Common myeloid progenitor, CD34-positive (primary cell): ENCODE data around the gene DIMT1.
A peak's percentile ranks its signal among the peaks of the same experiment; 100 is the strongest.

Experiments
- CTCF ChIA-PET: fragments of 350-600 bp; sonication (Branson Sonifier 250); formaldehyde crosslinking; loops from one replicate; lab custom pipeline; 2021; ENCODE audit warnings: antibody characterized with exemption; lab: Charles Lee
- POLR2A ChIA-PET: fragments of 350-600 bp; sonication (Branson Sonifier 250); formaldehyde crosslinking; loops from one replicate; lab custom pipeline; 2021; ENCODE audit warnings: antibody characterized with exemption; lab: Charles Lee
- DNase-seq, 3 donors: peaks; one replicate each; pipeline versions ENCODE4 v3.0.0 to v3.0.0-alpha.2; 2013
- H3K27ac ChIP-seq, 2 experiments: 1 replicate in 1 of 2; 2 replicates in 1 of 2; pipeline ENCODE4 v1.7.0; 2013; ENCODE audit warnings: inconsistent platforms in 2 of 2, low read length in 2 of 2, mild to moderate bottlenecking in 2 of 2, low read depth in 1 of 2, moderate library complexity in 1 of 2; ENCODE audit not compliant: severe bottlenecking in 2 of 2, insufficient read depth in 1 of 2, poor library complexity in 1 of 2
- H3K27me3 ChIP-seq, 5 experiments: replicated peaks in 2 of 5; 1 replicate in 3 of 5; 2 replicates in 2 of 5; pipeline versions ENCODE4 v1.6.1 to v1.7.0; 2013; ENCODE audit warnings: low read length in 4 of 5, mild to moderate bottlenecking in 2 of 5, moderate library complexity in 2 of 5, inconsistent platforms in 1 of 5; ENCODE audit not compliant: insufficient read depth in 5 of 5, control insufficient read depth in 4 of 5
- H3K36me3 ChIP-seq, 4 experiments: 1 replicate in 2 of 4; 2 replicates in 2 of 4; pipeline versions ENCODE4 v1.6.1 to v1.7.0; 2013; ENCODE audit warnings: low read length in 3 of 4, control low read depth in 1 of 4, mild to moderate bottlenecking in 1 of 4; ENCODE audit not compliant: control insufficient read depth in 4 of 4, insufficient read depth in 4 of 4
- H3K4me1 ChIP-seq, 4 experiments: 1 replicate in 3 of 4; 2 replicates in 1 of 4; pipeline versions ENCODE4 v1.6.1 to v1.7.1; 2013; ENCODE audit warnings: low read length in 3 of 4, mild to moderate bottlenecking in 3 of 4, control low read depth in 1 of 4, inconsistent platforms in 1 of 4, moderate library complexity in 1 of 4; ENCODE audit not compliant: control insufficient read depth in 4 of 4, insufficient read depth in 4 of 4; ENCODE audit errors: control extremely low read depth in 1 of 4
- H3K4me3 ChIP-seq, 7 experiments: 1 replicate in 4 of 7; 2 replicates in 3 of 7; pipeline versions ENCODE4 v1.5.1 to v1.7.0; 2013; ENCODE audit warnings: mild to moderate bottlenecking in 7 of 7, low read length in 6 of 7, moderate library complexity in 6 of 7, inconsistent platforms in 2 of 7, low read depth in 2 of 7, control low read depth in 1 of 7; ENCODE audit not compliant: insufficient read depth in 4 of 7, control insufficient read depth in 1 of 7; ENCODE audit errors: extremely low read depth in 1 of 7
- H3K9me3 ChIP-seq, 5 experiments: 1 replicate in 4 of 5; 2 replicates in 1 of 5; pipeline versions ENCODE4 v1.6.1 to v1.7.1; 2013; ENCODE audit warnings: low read length in 4 of 5, mild to moderate bottlenecking in 2 of 5, inconsistent platforms in 1 of 5, low read depth in 1 of 5, moderate library complexity in 1 of 5; ENCODE audit not compliant: control insufficient read depth in 4 of 5, insufficient read depth in 2 of 5; ENCODE audit errors: control extremely low read depth in 1 of 5
- WGBS: methylation state at CpG from one replicate; pipeline ENCODE4 v1.1.5; 2013; ENCODE audit not compliant: insufficient coverage; 5-methylcytosine and 5-hydroxymethylcytosine counted together

Gene DIMT1

GRCh38 chr5:62372600-62372999 lies 31.1 kb downstream of the DIMT1 start:
- Histone ChIP-seq H3K4me3 (no peak overlapping the region), H3K9me3 (no peaks in the 10 kb centered on the region), H3K27me3 (no peaks in the 10 kb centered on the region), H3K4me1 (no peaks in the 10 kb centered on the region), H3K36me3 (peaks cover 14 to 64% (median 39%) of the 10 kb centered on the region in 4 experiments), H3K27ac (peak overlapping the region in 1 of 2 experiments; percentile 0)
- no peak for DNase-seq
- WGBS: no CpG with 5 or more reads among the region's 3 CpGs
- ChIA-PET POLR2A (no interaction called here), CTCF (no interaction called here)

GRCh38 chr5:62371409-62371808 lies 32.3 kb downstream of the DIMT1 start:
- H3K4me1 ChIP-seq: no peaks in the 10 kb centered on the region
- H3K36me3 ChIP-seq: peaks cover 10 to 54% (median 36%) of the 10 kb centered on the region in 4 experiments
- no peak overlapping the region for H3K27ac ChIP-seq
- no peaks in the 10 kb centered on the region for H3K9me3 ChIP-seq
- H3K4me3 ChIP-seq: no peak overlapping the region
- POLR2A ChIA-PET: no interaction called here
- H3K27me3 ChIP-seq: no peaks in the 10 kb centered on the region
- DNase-seq: no peak
- CTCF ChIA-PET: interaction anchor here (0.8 kb wide), 1 partner anchor 14 kb away, joined by 7 read pairs; no protein-coding TSS in a partner anchor

- H3K4me1 ChIP-seq: no peaks in the 10 kb centered on the region
- H3K27ac ChIP-seq: peak overlapping the region in 1 of 2 experiments; percentile 43
- peaks cover 0 to 14% (median 2%) of the 10 kb centered on the region in 5 experiments for H3K9me3 ChIP-seq
- no peaks in the 10 kb centered on the region for H3K27me3 ChIP-seq
- no peak overlapping the region for H3K4me3 ChIP-seq
- 100% methylated on average over 2 of the region's 2 CpGs for WGBS
- ChIA-PET POLR2A (no interaction called here), CTCF (interaction anchor here (0.6 kb wide), 1 partner anchor 13 kb away, joined by 3 read pairs; no protein-coding TSS in a partner anchor)
- H3K36me3 ChIP-seq: peaks cover 18 to 62% (median 41%) of the 10 kb centered on the region in 4 experiments
- no peak for DNase-seq
Measured at GRCh38 chr5:62369039-62369438, 34.7 kb downstream of the DIMT1 start.

- Histone ChIP-seq H3K4me1 (no peaks in the 10 kb centered on the region), H3K9me3 (peaks cover 0 to 14% (median 2%) of the 10 kb centered on the region in 5 experiments), H3K27me3 (no peaks in the 10 kb centered on the region), H3K36me3 (peaks cover 23 to 59% (median 38%) of the 10 kb centered on the region in 4 experiments), H3K27ac (no peak overlapping the region), H3K4me3 (no peak overlapping the region)
- WGBS: 100% methylated on average over 3 of the region's 3 CpGs
- no peak for DNase-seq
- POLR2A ChIA-PET: interaction anchor here (0.6 kb wide), 1 partner anchor 147 kb away, joined by 4 read pairs; no protein-coding TSS in a partner anchor
- CTCF ChIA-PET: interaction anchor here (1.4 to 1.7 kb wide), 2 partner anchors 8 to 138 kb away, joined by 3 to 5 read pairs; no protein-coding TSS in a partner anchor
Measured at GRCh38 chr5:62362701-62363100, 41.0 kb downstream of the DIMT1 start.

GRCh38 chr5:62354028-62354874 lies 49.5 kb downstream of the DIMT1 start:
- Histone ChIP-seq H3K36me3 (peaks cover 21 to 57% (median 36%) of the 10 kb centered on the region in 4 experiments), H3K27ac (peak overlapping the region in 1 of 2 experiments; percentile 3), H3K4me3 (no peak overlapping the region), H3K4me1 (peaks cover 0 to 16% (median 5%) of the 10 kb centered on the region in 4 experiments), H3K27me3 (no peaks in the 10 kb centered on the region), H3K9me3 (no peaks in the 10 kb centered on the region)
- ChIA-PET POLR2A (interaction anchor here (0.5 kb wide), 1 partner anchor 988 kb away, joined by 4 read pairs; no protein-coding TSS in a partner anchor), CTCF (interaction anchor here (0.7 to 3.0 kb wide), 10 partner anchors 8 to 135 kb away, joined by 3 to 22 read pairs (median 4); partner anchors contain the start of gene KIF2A)
- DNase-seq: peak; percentile 62 to 80 (median 77)

- no CpG with 5 or more reads among the region's 1 CpG for WGBS
- Histone ChIP-seq H3K4me1 (peaks cover 0 to 16% (median 5%) of the 10 kb centered on the region in 4 experiments), H3K27me3 (no peaks in the 10 kb centered on the region), H3K4me3 (no peak overlapping the region), H3K27ac (peak overlapping the region in 1 of 2 experiments; percentile 40), H3K36me3 (peaks cover 15 to 32% (median 25%) of the 10 kb centered on the region in 4 experiments), H3K9me3 (no peaks in the 10 kb centered on the region)
- no peak for DNase-seq
- POLR2A ChIA-PET: no interaction called here
- CTCF ChIA-PET: interaction anchor here (1.2 kb wide), 2 partner anchors 117 to 140 kb away, joined by 3 read pairs; no protein-coding TSS in a partner anchor
Measured at GRCh38 chr5:62348723-62349481, 54.8 kb downstream of the DIMT1 start.
